CD4-positive, alpha-beta T cell (primary cell): ENCODE data around the gene OSBPL5. TPM values are rescaled to one million over a fixed set of nuclear protein-coding genes. Genes with fewer than 3 reads are reported as not detected.

Experiments
- ATAC-seq: fragments of 200-7000 bp; cut with Tn5 transposase; one replicate; pipeline ENCODE4 v1.10.0; 2022; ENCODE audit warnings: mild to moderate bottlenecking; ENCODE audit not compliant: poor library complexity
- CTCF ChIA-PET: fragments of 350-600 bp; sonication (Branson Sonifier 250); formaldehyde crosslinking; loops from one replicate; lab custom pipeline; 2021; ENCODE audit warnings: antibody characterized with exemption, inconsistent platforms; lab: Charles Lee
- POLR2A ChIA-PET: fragments of 350-600 bp; sonication (Branson Sonifier 250); formaldehyde crosslinking; loops from one replicate; lab custom pipeline; 2021; ENCODE audit warnings: antibody characterized with exemption, inconsistent platforms; lab: Charles Lee
- DNase-seq, 14 experiments: peaks; one replicate each; pipeline ENCODE4 v3.0.0-alpha.2; 2013 to 2020; ENCODE audit warnings: mixed read lengths in 2 of 14
- H3K27ac ChIP-seq, 2 donors: one replicate each; pipeline versions ENCODE4 v1.5.1 to v1.7.0; 2013; ENCODE audit warnings: low read length in 2 of 2, low read depth in 1 of 2, mild to moderate bottlenecking in 1 of 2
- H3K27me3 ChIP-seq, 2 experiments: 1 replicate in 1 of 2; 2 replicates in 1 of 2; pipeline versions ENCODE4 v1.6.1 to v1.7.0; 2013; ENCODE audit warnings: low read length in 2 of 2, control low read depth in 1 of 2, mild to moderate bottlenecking in 1 of 2, moderate library complexity in 1 of 2; ENCODE audit not compliant: insufficient read depth in 2 of 2, control insufficient read depth in 1 of 2
- H3K36me3 ChIP-seq: one replicate; pipeline ENCODE4 v1.6.1; 2013; ENCODE audit warnings: low read length, control low read depth; ENCODE audit not compliant: insufficient read depth
- H3K4me1 ChIP-seq: one replicate; pipeline ENCODE4 v1.6.1; 2013; ENCODE audit warnings: low read length, control low read depth; ENCODE audit not compliant: insufficient read depth
- H3K4me3 ChIP-seq: one replicate; pipeline ENCODE4 v1.5.1; 2013; ENCODE audit warnings: mild to moderate bottlenecking, low read length, moderate library complexity
- H3K9me3 ChIP-seq, 2 experiments: 1 replicate in 1 of 2; 2 replicates in 1 of 2; pipeline versions ENCODE4 v1.6.1 to v1.7.0; 2013; ENCODE audit warnings: low read length in 2 of 2, mild to moderate bottlenecking in 2 of 2, control low read depth in 1 of 2, moderate library complexity in 1 of 2; ENCODE audit not compliant: control insufficient read depth in 1 of 2, insufficient read depth in 1 of 2
- H3K27ac Mint-ChIP-seq: one replicate; pipeline ENCODE4 v1.8.0; 2020; ENCODE audit warnings: mixed read lengths
- H3K27me3 Mint-ChIP-seq: one replicate; pipeline ENCODE4 v1.8.0; 2021; ENCODE audit warnings: mixed read lengths
- H3K36me3 Mint-ChIP-seq: one replicate; pipeline ENCODE4 v1.8.0; 2021; ENCODE audit warnings: low read depth, mixed read lengths
- H3K4me1 Mint-ChIP-seq: one replicate; pipeline ENCODE4 v1.8.0; 2021; ENCODE audit warnings: low read depth, mixed read lengths
- H3K4me3 Mint-ChIP-seq: one replicate; pipeline ENCODE4 v1.8.0; 2020; ENCODE audit warnings: mild to moderate bottlenecking, mixed read lengths
- H3K9me3 Mint-ChIP-seq: one replicate; pipeline ENCODE4 v1.8.0; 2020; ENCODE audit warnings: mixed read lengths
- CTCF ChIP-seq: fragments of 200-600 bp; IDR thresholded peaks from one replicate; pipeline ENCODE4 v1.8.0; 2022; ENCODE audit warnings: antibody characterized with exemption, mild to moderate bottlenecking
- intact Hi-C, 2 experiments: fragments of 100-400 bp; cut with DNase I in 1 of 2; cut with micrococcal nuclease in 1 of 2; formaldehyde crosslinking; loops; one replicate each; pipeline versions ENCODE4 v1.15.1 to v1.9.0; 2023 to 2025; cut with DNase I, micrococcal nuclease
- total RNA-seq, 174 experiments: library from RNA in 2 of 174; stranded (reverse) in 2 of 174; gene quantifications; one replicate each; pipeline ENCODE4 v1.2.3 and lab custom pipeline; 2021 to 2026

Gene OSBPL5
- total RNA-seq, 2 experiments from 2014 or later: 6.7 to 9.1 TPM

DNA sequence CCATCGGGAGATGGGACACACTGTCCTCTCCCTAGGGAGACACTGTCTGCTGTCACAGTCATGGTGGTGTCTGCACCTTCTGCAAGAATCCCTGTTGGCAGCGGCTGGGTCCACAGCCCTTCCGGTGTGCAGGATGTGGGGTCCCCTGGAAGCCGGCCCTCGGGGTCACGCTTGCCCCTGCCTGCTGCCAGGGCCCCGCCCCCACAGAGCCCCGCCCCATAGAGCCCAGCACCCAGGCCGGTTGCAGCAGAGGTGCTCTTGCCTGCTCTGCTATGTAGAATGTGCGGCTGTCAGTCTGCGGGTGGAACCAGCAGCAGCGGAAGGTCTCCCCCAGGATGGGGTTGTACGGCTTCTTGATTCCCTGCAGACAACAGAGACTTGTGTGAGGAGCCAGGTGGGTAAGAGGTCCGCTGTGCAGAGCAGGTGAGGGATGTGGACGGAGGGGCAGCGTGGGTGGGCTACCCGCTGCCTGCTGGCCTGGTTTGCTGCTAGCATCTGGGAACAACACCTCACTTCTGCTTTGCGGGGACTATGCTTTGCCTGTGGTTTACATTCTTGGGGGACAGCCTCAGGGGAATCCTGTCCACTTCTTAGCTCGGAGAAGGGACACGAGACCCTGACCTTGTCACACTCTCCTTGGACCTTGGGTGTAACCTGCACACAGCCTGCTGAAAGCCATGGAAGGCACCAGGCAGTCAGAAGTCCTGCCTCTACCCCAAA, 63.0 kb downstream of the OSBPL5 start:
- H3K27ac ChIP-seq: no peak overlapping the region
- no peak overlapping the region for H3K27ac Mint-ChIP-seq
- no peaks in the 10 kb centered on the region for H3K36me3 ChIP-seq
- no peak for TF ChIP-seq CTCF
- H3K4me1 Mint-ChIP-seq: peaks cover 8% of the 10 kb centered on the region
- H3K4me1 ChIP-seq: no peaks in the 10 kb centered on the region
- ChIA-PET POLR2A (no interaction called here), CTCF (no interaction called here)
- H3K9me3 Mint-ChIP-seq: no peaks in the 10 kb centered on the region
- no peaks in the 10 kb centered on the region for H3K9me3 ChIP-seq
- no peaks in the 10 kb centered on the region for H3K36me3 Mint-ChIP-seq
- H3K27me3 ChIP-seq: no peaks in the 10 kb centered on the region
- H3K4me3 ChIP-seq: no peak overlapping the region
- no peak overlapping the region for H3K4me3 Mint-ChIP-seq
- peak in 1 of 14 experiments; percentile 28 for DNase-seq
- no peak for ATAC-seq
- H3K27me3 Mint-ChIP-seq: no peaks in the 10 kb centered on the region
- intact Hi-C loops: loop anchor here in 1 of 2 experiments (10.0 kb wide), 1 partner anchor 303 kb away; no protein-coding TSS in a partner anchor

DNA sequence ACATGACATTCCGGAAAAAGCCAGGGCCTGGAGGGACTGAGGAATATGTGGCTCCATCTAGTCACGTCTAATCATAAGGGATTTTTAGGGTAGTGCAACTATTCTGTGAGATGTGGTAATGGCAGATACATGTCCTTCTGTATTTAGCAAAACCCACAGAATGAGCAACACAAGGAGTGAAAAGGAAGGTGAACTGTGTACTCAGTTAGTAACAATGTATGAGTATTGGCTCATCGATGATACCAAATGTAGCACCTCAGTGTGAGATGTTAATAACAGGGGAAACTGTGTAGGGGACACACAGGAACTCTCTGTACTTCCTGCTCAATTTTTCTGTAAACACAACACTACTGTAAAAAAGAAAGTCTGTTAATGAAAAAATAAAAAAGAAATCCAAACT, 65.9 kb downstream of the OSBPL5 start:
- ChIA-PET POLR2A (no interaction called here), CTCF (no interaction called here)
- intact Hi-C loops: no loop called here
- Mint-ChIP-seq H3K27me3 (no peaks in the 10 kb centered on the region), H3K9me3 (no peaks in the 10 kb centered on the region), H3K4me3 (no peak overlapping the region), H3K36me3 (peaks cover 4% of the 10 kb centered on the region), H3K27ac (no peak overlapping the region), H3K4me1 (peaks cover 8% of the 10 kb centered on the region)
- no peak for TF ChIP-seq CTCF
- Histone ChIP-seq H3K4me3 (no peak overlapping the region), H3K36me3 (no peaks in the 10 kb centered on the region), H3K4me1 (no peaks in the 10 kb centered on the region), H3K27me3 (no peaks in the 10 kb centered on the region), H3K9me3 (no peaks in the 10 kb centered on the region), H3K27ac (no peak overlapping the region)
- DNase-seq: peak in 1 of 14 experiments; percentile 58
- ATAC-seq: no peak

DNA sequence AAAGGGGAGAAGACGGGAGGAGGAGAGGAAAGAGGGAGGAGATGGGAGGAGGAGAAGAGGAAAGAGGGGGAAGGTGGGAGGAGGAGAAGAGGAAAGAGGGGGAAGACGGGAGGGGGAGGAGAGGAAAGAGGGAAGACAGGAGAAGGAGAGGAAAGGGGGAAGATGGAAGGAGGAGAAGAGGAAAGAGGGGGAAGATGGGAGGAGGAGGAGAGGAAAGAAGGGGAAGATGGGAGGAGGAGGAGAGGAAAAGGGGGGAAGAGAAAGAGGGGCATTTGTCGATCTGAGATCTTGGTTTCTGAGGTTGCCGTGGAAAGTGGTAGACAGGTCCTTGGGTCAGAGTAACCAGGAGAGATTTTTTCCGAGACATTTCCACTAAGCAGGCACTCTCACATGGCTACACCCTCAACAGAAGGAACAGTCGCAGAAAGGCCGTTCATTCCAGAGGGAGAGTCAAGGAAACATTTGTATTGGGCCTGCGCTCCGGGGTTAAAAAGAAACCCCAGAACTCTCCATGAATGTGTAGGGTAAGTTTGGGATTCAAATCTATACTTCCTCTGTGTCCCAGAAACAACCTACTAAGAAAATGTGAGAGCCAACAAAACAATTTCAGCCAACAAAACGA, 68.1 kb downstream of the OSBPL5 start:
- H3K4me3 Mint-ChIP-seq: no peak overlapping the region
- peaks cover under 1% of the 10 kb centered on the region for H3K4me1 ChIP-seq
- peaks cover 0 to 3% of the 10 kb centered on the region in 2 experiments for H3K27me3 ChIP-seq
- H3K9me3 ChIP-seq: peaks cover 0 to 8% of the 10 kb centered on the region in 2 experiments
- H3K9me3 Mint-ChIP-seq: no peaks in the 10 kb centered on the region
- H3K27me3 Mint-ChIP-seq: no peaks in the 10 kb centered on the region
- ChIA-PET POLR2A (no interaction called here), CTCF (no interaction called here)
- no peak overlapping the region for H3K27ac Mint-ChIP-seq
- ATAC-seq (no peak), DNase-seq (peak in 3 of 14 experiments; percentile 5 to 20 (median 15))
- no peak overlapping the region for H3K4me3 ChIP-seq
- H3K27ac ChIP-seq: no peak overlapping the region
- intact Hi-C loops: no loop called here
- peaks cover 4% of the 10 kb centered on the region for H3K36me3 Mint-ChIP-seq
- no peaks in the 10 kb centered on the region for H3K36me3 ChIP-seq
- TF ChIP-seq CTCF: no peak
- H3K4me1 Mint-ChIP-seq: peaks cover 8% of the 10 kb centered on the region
